GM21529 (cell line): Measurements from ENCODE around the gene EGLN1.
"Not testable (repeated sequence)": the region's sequence is repeated elsewhere in the genome, so short reads cannot be mapped to it uniquely, and the experiment has no call there.

Experiments used
- ATAC-seq: cut with Tn5 transposase; IDR thresholded peaks from one replicate; pipeline ENCODE4 v1.9.1; 2021; ENCODE audit not compliant: unreplicated experiment

The EGLN1 gene

GRCh38 chr1:231421971-231422797 lies at the start of gene EGLN1:
Gene EGLN1, minus strand, starts transcription at chr1:231422287. Its CDS starts 399 bp downstream, at chr1:231421888.
- peak; percentile 78 for ATAC-seq

GRCh38 chr1:231471500-231471899 lies 49.4 kb upstream of the EGLN1 start:
- ATAC-seq, result not testable (repeated sequence)

DNA sequence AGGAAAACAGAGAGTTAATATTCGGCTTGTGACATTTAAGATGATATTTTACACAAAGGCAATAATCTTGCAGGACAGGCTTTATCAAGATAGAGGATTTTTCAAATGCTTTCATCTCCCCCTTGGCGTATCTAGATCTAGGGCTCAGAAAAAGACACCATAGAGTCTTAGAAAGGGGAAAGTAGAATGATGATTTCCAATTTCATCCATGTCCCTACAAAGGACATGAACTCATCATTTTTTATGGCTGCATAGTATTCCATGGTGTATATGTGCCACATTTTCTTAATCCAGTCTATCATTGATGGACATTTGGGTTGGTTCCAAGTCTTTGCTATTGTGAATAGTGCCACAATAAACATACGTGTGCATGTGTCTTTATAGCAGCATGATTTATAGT lies 48.9 kb upstream of the EGLN1 start:
- not testable (repeated sequence) for ATAC-seq

DNA sequence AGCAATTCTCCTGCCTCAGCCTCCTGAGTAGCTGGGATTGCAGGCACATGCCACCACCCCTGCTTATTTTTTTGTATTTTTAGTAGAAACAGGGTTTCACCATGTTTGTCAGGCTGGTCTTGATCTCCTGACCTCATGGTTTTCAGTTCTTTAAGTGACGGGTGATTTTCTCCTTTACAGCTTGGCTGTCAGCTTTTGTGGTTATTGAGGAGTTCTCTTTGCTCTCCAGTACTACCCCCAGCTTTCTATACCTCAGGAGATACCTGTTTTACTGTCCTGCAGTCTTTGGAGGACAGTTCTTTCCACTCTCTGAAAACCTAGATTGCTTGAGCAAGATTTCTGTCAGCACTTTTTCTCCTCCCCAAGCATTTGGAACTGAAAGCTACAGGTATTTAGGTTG lies 45.9 kb upstream of the EGLN1 start:
- ATAC-seq, result no peak

- ATAC-seq, result no peak
Observed at GRCh38 chr1:231465051-231465450, 43.0 kb upstream of the EGLN1 start.

- no peak for ATAC-seq
Observed at GRCh38 chr1:231463541-231463940, 41.5 kb upstream of the EGLN1 start.

- peak; percentile 78 for ATAC-seq
Observed at GRCh38 chr1:231460614-231461013, 38.5 kb upstream of the EGLN1 start.

- ATAC-seq, result not testable (repeated sequence)
Observed at GRCh38 chr1:231459438-231459837, 37.4 kb upstream of the EGLN1 start.

GRCh38 chr1:231457956-231458355 lies 35.9 kb upstream of the EGLN1 start:
- ATAC-seq, result not testable (repeated sequence)

DNA sequence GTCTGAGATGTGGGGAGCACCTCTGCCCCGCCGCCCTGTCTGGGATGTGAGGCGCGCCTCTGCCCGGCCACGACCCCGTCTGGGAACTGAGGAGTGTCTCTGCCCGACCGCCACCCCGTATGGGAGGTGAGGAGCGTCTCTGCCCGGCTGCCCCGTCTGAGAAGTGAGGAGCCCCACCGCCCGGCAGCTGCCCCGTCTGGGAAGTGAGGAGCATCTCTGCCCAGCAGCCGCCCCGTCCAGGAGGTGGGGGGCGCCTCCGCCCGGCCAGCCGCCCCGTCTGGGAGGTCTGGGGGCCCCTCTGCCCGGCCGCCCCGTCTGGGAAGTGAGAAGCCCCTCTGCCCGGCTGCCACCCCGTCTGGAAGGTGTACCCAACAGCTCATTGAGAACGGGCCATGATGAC lies 32.0 kb upstream of the EGLN1 start:
- ATAC-seq, result not testable (repeated sequence)

- ATAC-seq, result no peak
Observed at GRCh38 chr1:231446138-231446537, 24.1 kb upstream of the EGLN1 start.

DNA sequence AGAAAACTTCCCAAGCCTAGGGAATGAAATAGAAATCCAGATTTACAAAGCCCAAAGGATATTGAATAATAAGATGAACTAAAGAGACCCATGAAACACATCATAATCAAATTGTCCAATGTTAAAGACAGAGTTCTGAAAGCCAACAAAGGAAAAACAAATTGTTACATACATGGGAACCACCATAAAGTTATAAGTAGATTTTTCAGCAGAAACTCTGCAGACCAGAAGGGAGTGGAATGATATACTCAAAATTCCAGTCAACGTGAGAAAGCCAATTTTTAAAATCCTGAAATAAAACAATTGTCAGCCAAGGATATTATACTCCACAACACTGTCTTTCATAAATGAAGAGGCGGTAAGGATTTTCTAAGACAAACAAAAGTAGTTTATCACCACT lies 22.0 kb upstream of the EGLN1 start:
- ATAC-seq, result no peak

GRCh38 chr1:231443363-231443762 lies 21.3 kb upstream of the EGLN1 start:
- ATAC-seq, result no peak

DNA sequence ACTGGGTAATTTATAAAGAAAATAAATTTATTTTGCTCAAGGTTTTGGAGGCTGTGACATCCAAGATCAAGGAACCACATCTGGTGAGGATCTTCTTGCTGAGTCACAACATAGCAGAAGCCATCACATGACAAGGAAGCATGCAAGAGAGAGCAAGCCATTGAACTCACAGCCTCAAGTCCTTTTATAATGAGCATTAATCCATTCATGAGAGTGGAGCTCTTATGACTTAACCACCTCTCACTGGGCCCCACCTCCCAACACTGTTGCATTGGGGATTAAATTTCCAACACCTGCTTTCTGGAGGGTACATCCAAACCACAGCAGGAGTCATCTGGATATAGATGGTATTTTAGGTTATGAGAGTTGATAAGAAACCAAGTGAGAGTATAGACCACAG lies 20.6 kb upstream of the EGLN1 start:
- no peak for ATAC-seq

DNA sequence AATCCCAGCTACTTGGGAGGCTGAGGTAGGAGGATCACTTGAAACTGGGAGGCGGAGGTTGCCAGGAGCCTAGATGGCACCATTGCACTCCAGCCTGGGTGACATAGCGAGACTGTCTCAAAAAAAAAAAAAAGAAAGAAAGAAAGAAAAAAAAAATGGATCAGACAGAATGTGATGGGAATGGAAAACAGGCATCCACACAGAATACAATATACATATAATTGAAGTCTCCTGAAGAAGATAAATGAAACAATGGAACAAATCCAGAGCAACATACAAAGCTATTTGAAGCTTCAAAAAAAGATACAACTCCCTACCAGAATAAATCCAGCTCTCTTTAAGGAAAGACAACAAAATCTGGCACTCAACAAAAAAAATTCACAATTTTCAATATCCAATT lies 10.9 kb upstream of the EGLN1 start:
- no peak for ATAC-seq

DNA sequence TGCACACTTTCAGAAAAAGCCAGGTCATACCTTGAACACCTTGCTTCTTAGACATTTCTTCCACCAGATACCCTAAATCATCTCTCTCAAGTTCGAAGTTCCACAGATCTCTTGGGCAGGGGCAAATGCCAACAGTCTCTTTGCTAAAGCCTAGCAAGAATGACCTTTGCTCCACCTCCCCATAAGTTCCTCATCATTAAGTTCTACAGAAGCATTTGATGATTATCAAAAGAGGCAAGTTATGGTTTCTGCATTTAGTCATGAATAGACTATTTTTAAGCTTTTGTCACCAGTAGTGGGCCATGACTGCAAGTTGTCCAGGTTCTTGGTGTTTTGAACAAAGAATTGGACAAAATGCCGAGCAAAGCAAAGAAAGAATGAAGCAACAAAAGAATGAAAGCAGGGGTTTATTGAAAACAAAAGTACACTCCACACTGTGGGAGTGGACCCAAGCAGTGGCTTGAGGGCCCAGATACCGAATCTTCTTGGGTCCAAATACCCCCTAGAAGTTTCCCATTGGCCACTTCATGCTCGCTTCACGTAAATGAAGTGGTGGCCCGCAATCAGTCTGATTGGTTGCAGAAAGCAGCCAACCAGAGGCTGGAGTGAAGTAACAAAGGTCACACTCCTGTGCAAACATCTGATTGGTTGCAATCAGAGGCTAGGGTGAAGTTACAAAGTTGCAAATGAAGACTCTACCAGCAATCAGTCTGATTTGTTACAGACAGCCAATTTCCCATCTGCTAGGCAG lies 9.8 kb upstream of the EGLN1 start:
- ATAC-seq, result no peak

GRCh38 chr1:231430678-231431352 lies 8.7 kb upstream of the EGLN1 start:
- ATAC-seq, result not testable (repeated sequence)

GRCh38 chr1:231428377-231428776 lies 6.3 kb upstream of the EGLN1 start:
- ATAC-seq, result no peak

DNA sequence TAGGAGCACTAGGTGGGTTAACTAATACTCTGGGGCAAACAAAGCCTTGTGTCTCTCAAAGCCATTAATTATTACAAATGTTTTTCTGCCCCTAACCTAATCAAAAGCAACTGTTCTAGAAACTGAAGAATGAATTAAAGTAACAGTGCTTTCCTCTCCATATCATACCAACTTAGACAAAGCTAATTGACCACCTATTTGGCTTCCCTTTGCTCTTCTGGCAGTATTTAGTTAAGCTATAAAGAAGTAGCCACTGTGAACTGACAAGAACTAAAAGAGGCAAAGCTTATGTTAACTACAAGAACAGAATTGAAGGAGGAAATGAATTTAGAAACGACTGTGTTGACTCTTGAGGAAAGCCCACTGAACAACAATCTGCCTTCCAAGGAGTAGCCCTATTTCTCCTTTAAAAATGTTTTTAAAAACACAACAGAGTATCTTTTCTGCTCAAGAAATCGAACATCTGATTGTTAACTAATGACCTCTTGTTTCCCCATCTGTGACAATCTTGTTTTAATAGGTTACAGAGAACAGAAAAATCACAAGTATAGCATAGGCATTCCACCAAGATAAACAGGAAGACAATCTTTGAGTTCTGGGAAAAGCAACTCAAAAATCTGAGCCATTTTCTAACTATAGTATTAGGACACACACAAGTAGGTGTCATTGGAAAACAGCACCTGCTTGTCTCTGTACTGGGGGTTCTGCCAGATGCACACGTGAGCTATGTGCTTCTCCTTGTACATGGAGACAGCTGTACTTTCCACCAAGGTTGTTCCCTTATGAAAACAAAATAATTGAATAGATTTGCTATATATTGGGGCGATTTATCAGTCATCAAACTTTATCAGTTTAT lies 3.1 kb upstream of the EGLN1 start:
- ATAC-seq, result no peak

DNA sequence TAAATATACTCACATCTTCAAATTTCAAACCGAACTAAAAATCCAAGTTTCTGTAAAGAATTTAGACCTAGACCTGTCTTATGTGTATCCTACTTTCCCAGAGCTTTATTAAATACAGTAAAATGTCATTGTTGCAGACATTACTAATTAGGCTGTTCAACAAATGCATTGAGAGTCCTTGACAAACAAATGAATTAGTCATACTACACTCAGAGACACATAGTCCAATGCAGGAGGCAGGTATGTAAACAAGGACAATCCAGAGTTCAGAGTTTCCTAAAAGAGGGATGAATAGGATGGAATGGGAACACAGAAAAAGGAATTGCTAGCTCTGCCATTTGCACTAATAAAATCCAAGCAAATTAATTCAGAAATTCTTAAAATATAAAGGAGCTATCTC lies 1.6 kb upstream of the EGLN1 start:
- no peak for ATAC-seq
